ENCODE measurements around the gene TMPRSS9.

The TMPRSS9 gene

DNA sequence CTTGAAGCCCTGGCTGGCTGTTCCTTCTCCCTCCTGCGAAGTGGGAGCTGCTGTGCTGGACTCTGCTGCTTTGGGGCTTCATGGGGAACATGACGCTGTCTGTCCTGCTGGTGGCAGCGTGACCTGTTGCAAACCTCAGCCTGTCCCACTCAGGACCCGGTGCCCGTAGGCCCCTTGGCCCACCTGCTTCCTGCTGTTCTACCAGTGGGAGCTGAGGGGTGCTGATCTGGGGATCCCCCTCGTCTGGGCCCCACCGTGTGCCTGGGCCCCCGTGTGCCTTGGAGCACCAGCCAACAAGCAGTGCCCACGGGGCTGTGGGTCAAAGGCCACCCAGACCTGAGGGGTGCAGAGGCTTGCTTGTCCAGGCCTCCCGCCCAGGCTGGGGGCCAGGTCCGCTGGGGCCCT is 26.3 kb upstream of the TMPRSS9 start:
- no peak overlapping the region for H3K4me3 ChIP-seq (replicated peaks; ENCODE audit: low read depth, low read length)
- DNase-seq (ENCODE audit: extremely low read depth, low read depth): no peak
- TF ChIP-seq, protein P1, sequence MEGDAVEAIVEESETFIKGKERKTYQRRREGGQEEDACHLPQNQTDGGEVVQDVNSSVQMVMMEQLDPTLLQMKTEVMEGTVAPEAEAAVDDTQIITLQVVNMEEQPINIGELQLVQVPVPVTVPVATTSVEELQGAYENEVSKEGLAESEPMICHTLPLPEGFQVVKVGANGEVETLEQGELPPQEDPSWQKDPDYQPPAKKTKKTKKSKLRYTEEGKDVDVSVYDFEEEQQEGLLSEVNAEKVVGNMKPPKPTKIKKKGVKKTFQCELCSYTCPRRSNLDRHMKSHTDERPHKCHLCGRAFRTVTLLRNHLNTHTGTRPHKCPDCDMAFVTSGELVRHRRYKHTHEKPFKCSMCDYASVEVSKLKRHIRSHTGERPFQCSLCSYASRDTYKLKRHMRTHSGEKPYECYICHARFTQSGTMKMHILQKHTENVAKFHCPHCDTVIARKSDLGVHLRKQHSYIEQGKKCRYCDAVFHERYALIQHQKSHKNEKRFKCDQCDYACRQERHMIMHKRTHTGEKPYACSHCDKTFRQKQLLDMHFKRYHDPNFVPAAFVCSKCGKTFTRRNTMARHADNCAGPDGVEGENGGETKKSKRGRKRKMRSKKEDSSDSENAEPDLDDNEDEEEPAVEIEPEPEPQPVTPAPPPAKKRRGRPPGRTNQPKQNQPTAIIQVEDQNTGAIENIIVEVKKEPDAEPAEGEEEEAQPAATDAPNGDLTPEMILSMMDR (IDR thresholded peaks at IDR 0.05; ENCODE audit: low read depth, low read length, missing control alignments): no peak

DNA sequence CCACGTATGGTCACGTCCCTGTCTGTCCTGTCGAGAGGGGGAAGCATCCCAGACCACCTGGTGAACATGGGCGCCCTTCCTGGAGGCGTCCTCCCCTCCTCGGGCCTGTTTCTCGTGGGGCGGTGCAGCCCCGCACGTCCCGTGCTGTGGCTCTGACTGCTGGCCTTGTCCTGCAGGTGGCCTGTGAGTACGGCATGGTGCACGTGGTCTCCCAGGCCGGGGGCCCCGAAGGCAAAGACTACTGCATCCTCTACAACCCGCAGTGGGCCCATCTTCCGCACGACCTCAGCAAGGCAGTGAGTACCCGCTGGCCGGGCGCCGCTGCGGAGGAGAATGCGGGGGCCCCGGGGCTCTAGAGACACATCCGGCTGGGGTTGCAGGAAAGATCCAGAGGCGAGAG is 25.6 kb upstream of the TMPRSS9 start:
- no peak overlapping the region for H3K4me3 ChIP-seq (replicated peaks; ENCODE audit: low read depth, low read length)
- TF ChIP-seq, protein P1 (IDR thresholded peaks at IDR 0.05; ENCODE audit: low read depth, low read length, missing control alignments): no peak
- DNase-seq (ENCODE audit: extremely low read depth, low read depth): no peak

DNA sequence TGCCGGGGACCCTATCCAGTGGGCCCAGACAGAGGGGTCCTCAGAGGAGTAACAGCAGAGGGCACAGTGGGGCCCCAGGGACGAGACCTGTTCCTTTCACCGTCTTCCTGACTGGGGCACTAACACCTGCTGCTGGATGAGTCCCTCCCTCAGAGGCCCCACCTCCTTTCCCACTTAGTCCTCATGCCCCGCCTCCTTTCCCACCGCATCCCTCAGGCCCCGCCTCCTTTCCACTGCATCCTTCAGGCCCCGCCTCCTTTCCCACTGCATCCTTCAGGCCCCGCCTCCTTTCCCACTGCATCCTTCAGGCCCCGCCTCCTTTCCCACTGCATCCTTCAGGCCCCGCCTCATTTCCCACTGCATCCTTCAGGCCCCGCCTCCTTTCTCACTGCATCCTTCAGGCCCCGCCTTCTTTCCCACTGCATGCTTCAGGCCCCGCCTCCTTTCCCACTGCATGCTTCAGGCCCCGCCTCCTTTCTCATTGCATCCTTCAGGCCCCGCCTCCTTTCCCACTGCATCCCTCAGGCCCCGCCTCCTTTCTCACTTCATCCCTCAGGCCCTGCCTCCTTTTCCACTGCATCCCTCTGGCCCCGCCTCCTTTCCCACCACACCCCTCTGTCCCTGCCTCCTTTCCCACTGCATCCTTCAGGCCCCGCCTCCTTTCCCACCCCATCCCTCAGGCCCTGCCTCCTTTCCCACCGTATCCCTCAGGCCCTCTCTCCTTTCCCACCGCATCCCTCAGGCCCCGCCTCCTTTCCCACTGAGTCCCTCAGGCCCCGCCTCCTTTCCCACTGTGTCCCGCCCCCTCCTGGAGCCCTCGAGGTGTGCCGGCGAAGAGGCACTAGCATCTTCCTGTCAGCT is 24.8 kb upstream of the TMPRSS9 start:
- TF ChIP-seq, protein P1 (IDR thresholded peaks at IDR 0.05; ENCODE audit: low read depth, low read length, missing control alignments): no peak
- no peak overlapping the region for H3K4me3 ChIP-seq (replicated peaks; ENCODE audit: low read depth, low read length)
- no peak for DNase-seq (ENCODE audit: extremely low read depth, low read depth)

DNA sequence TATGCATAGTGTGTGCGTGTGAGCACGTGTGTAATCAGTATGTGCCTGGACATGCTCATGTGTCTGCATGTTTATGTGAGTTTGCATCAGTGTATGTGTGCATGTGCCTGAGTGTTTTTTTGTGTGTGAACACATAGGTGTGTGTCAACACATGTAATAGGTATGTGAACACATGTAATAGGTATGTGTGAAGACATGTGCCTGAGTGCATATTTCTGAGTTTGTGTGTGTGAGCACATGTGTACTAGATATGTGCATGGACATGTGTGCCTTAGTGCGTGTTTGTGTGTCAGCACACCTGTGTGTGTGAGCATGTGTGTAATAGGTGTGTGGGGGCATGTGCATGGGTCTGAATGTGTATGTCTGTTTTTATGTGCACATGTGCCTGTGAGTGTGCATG is 24.2 kb upstream of the TMPRSS9 start:
- TF ChIP-seq, protein P1 (IDR thresholded peaks at IDR 0.05; ENCODE audit: low read depth, low read length, missing control alignments): no peak
- no peak for DNase-seq (ENCODE audit: extremely low read depth, low read depth)
- no peak overlapping the region for H3K4me3 ChIP-seq (replicated peaks; ENCODE audit: low read depth, low read length)

- H3K4me3 ChIP-seq (replicated peaks; ENCODE audit: low read depth, low read length): no peak overlapping the region
- DNase-seq (ENCODE audit: extremely low read depth, low read depth): no peak
- TF ChIP-seq, protein P1 (IDR thresholded peaks at IDR 0.05; ENCODE audit: low read depth, low read length, missing control alignments): no peak
These were observed 23.3 kb upstream of the TMPRSS9 start for GRCh38 chr19:2336528-2337328.

GRCh38 chr19:2337329-2337707 is 22.7 kb upstream of the TMPRSS9 start:
- no peak overlapping the region for H3K4me3 ChIP-seq (replicated peaks; ENCODE audit: low read depth, low read length)
- DNase-seq (ENCODE audit: extremely low read depth, low read depth): no peak
- TF ChIP-seq, protein P1 (IDR thresholded peaks at IDR 0.05; ENCODE audit: low read depth, low read length, missing control alignments): peak; percentile 19
